Small intestine (tissue), 7 donors: ENCODE results near the gene IGF1R. TPM values are rescaled to one million over a fixed set of nuclear protein-coding genes. Genes with fewer than 3 reads are reported as not detected.
A peak's percentile ranks its signal among the peaks of the same experiment; 100 is the strongest.

Experiments
- DNase-seq, 2 donors: peaks; one replicate each; pipeline versions ENCODE4 v3.0.0 to v3.0.0-alpha.2; 2013
- FAIRE-seq: peaks from 2 replicates; lab custom pipeline; 2012; peaks lifted over from hg19 to GRCh38; lab: Jason Lieb, UNC
- H3K27ac ChIP-seq, 3 donors: one replicate each; pipeline ENCODE4 v1.5.1; 2013; ENCODE audit warnings: low read length in 2 of 3, mild to moderate bottlenecking in 2 of 3, control low read depth in 1 of 3, inconsistent platforms in 1 of 3, low read depth in 1 of 3, moderate library complexity in 1 of 3
- H3K27me3 ChIP-seq, 3 donors: one replicate each; pipeline ENCODE4 v1.6.1; 2013; ENCODE audit warnings: low read length in 3 of 3, inconsistent platforms in 1 of 3; ENCODE audit not compliant: control insufficient read depth in 3 of 3, insufficient read depth in 3 of 3
- H3K36me3 ChIP-seq, 3 donors: one replicate each; pipeline ENCODE4 v1.6.1; 2013; ENCODE audit warnings: low read length in 3 of 3, inconsistent platforms in 1 of 3, low read depth in 1 of 3, mild to moderate bottlenecking in 1 of 3, moderate library complexity in 1 of 3; ENCODE audit not compliant: control insufficient read depth in 3 of 3, insufficient read depth in 2 of 3
- H3K4me1 ChIP-seq, 3 donors: one replicate each; pipeline ENCODE4 v1.6.1; 2013; ENCODE audit warnings: low read length in 2 of 3, inconsistent platforms in 1 of 3, low read depth in 1 of 3, mild to moderate bottlenecking in 1 of 3, moderate library complexity in 1 of 3; ENCODE audit not compliant: control insufficient read depth in 3 of 3, insufficient read depth in 2 of 3
- H3K4me3 ChIP-seq, 3 donors: one replicate each; pipeline ENCODE4 v1.5.1; 2013; ENCODE audit warnings: low read length in 3 of 3, control low read depth in 1 of 3, inconsistent platforms in 1 of 3, low read depth in 1 of 3, mild to moderate bottlenecking in 1 of 3, moderate library complexity in 1 of 3
- H3K9me3 ChIP-seq, 2 donors: one replicate each; pipeline ENCODE4 v1.6.1; 2013; ENCODE audit warnings: low read depth in 1 of 2, low read length in 1 of 2; ENCODE audit not compliant: control insufficient read depth in 2 of 2, insufficient read depth in 1 of 2
- WGBS, 3 donors: extraction: QIAGEN DNeasy Blood & Tissue Kit; methylation state at CpG; one replicate each; pipeline ENCODE4 v1.1.7; 2013; 5-methylcytosine and 5-hydroxymethylcytosine counted together
- polyA plus RNA-seq, 4 donors: library from polyadenylated mRNA; stranded (reverse) in 3 of 4; unstranded in 1 of 4; fragments of 200-250 nt in 3 of 4; fragments of 120-200 nt in 1 of 4; gene quantifications; one replicate each; pipeline versions ENCODE4 v1.2.1 to v1.2.3, GENCODE V29; 2013
- donor health status: healthy with polysubstance abuse.
- donor health status: control.
- donor health status: control.
- donor health status: Bipolar disorder and iron deficiency.
- donor health status: healthy.

IGF1R gene
- polyA plus RNA-seq, 4 donors: 0.54 to 27.9 (median 3.8) TPM

DNA sequence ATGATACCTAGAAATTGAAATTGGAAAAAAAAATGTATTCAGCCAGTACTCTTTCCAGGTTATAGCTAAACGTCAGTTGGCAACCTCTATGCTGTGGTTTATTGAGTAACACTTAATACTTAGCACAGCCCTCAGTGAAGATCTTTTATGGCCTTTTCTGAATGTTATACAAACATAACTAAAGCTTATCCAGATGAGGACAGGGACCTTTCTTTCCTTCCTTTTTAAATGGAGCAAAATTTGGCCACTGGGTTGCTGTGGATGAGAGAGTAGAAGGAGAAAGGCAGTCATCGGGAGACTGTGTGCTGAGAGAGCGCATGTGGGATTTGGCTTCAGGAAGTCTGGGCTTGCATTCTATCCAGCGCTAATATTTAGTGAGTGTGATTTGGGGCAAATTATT is 36.1 kb downstream of the IGF1R start:
- H3K27me3 ChIP-seq: no peaks in the 10 kb centered on the region
- peaks cover 0 to 5% (median 0%) of the 10 kb centered on the region in 3 donors for H3K4me1 ChIP-seq
- DNase-seq: no peak
- no peak overlapping the region for H3K4me3 ChIP-seq
- WGBS, 3 donors: 58 to 66% (median 61%) methylated on average over 4 of the region's 4 CpGs
- H3K36me3 ChIP-seq: peaks cover 0 to 3% (median 0%) of the 10 kb centered on the region in 3 donors
- H3K27ac ChIP-seq: no peak overlapping the region
- no peaks in the 10 kb centered on the region for H3K9me3 ChIP-seq
- no peak for FAIRE-seq

- Histone ChIP-seq H3K4me1 (peaks cover 0 to 5% (median 0%) of the 10 kb centered on the region in 3 donors), H3K9me3 (no peaks in the 10 kb centered on the region), H3K27ac (no peak overlapping the region), H3K36me3 (peaks cover 0 to 5% (median 0%) of the 10 kb centered on the region in 3 donors), H3K4me3 (no peak overlapping the region), H3K27me3 (no peaks in the 10 kb centered on the region)
- FAIRE-seq (no peak), DNase-seq (no peak)
- WGBS, 3 donors: 76 to 86% (median 81%) methylated on average over 5 of the region's 5 CpGs
These were observed 36.7 kb downstream of the IGF1R start for GRCh38 chr15:98684995-98685525.

- 72 to 88% (median 76%) methylated on average over 5 of the region's 5 CpGs for WGBS, 3 donors
- Histone ChIP-seq H3K9me3 (no peaks in the 10 kb centered on the region), H3K4me1 (peaks cover 0 to 5% (median 0%) of the 10 kb centered on the region in 3 donors), H3K27ac (no peak overlapping the region), H3K36me3 (peaks cover 0 to 5% (median 0%) of the 10 kb centered on the region in 3 donors), H3K27me3 (no peaks in the 10 kb centered on the region), H3K4me3 (no peak overlapping the region)
- DNase-seq: no peak
- no peak for FAIRE-seq
These were observed 38.6 kb downstream of the IGF1R start for GRCh38 chr15:98686983-98687382.

DNA sequence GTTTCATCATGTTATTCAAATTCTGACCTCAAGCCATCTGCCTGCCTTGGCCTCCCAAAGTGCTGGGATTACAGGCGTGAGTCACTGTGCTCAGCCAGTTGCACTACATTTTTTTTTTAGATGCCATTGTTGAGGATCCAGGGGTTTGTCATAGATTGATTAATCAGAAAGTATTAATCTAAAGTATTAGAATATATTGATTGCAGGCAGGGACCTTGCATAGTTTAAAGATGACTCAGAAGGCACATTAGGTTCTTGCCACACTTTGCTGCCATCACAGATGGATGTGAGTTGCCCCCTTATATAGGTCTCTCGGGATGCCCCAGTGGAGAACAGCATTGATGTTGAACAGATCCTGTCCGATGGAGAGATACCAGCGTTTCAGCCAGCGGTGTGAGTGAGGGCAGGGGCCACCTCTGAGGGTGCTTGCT is 41.1 kb downstream of the IGF1R start:
- no peak for FAIRE-seq
- no peak overlapping the region for H3K4me3 ChIP-seq
- H3K36me3 ChIP-seq: peaks cover 0 to 9% (median 0%) of the 10 kb centered on the region in 3 donors
- WGBS, 3 donors: 75 to 81% (median 80%) methylated on average over 5 of the region's 5 CpGs
- H3K9me3 ChIP-seq: no peaks in the 10 kb centered on the region
- H3K4me1 ChIP-seq: no peaks in the 10 kb centered on the region
- H3K27me3 ChIP-seq: no peaks in the 10 kb centered on the region
- DNase-seq: no peak
- no peak overlapping the region for H3K27ac ChIP-seq

GRCh38 chr15:98690272-98690950 is 42.1 kb downstream of the IGF1R start:
- H3K27me3 ChIP-seq: no peaks in the 10 kb centered on the region
- FAIRE-seq: no peak
- H3K9me3 ChIP-seq: no peaks in the 10 kb centered on the region
- H3K4me1 ChIP-seq: no peaks in the 10 kb centered on the region
- 81 to 88% (median 83%) methylated on average over 6 of the region's 6 CpGs for WGBS, 3 donors
- no peak for DNase-seq
- H3K27ac ChIP-seq: no peak overlapping the region
- peaks cover 0 to 9% (median 0%) of the 10 kb centered on the region in 3 donors for H3K36me3 ChIP-seq
- no peak overlapping the region for H3K4me3 ChIP-seq

DNA sequence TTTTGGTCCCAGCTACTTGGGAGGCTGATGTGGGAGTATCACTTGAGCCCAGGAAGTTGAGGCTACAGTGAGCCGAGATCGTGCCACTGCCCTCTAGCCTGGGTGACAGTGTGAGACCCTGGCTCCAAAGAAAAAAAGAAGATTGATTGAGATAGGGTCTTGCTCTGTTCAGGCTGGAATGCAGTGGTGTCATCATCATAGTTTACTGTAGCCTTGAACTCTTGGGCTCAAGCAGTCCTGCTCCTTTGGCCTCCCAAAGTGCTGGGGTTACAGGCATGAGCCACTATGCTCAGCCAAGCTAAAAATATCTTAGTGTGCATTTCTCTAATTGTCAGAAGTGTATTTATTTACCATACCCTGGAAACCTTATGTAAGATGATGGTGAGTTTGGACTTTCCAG is 43.9 kb downstream of the IGF1R start:
- FAIRE-seq: no peak
- Histone ChIP-seq H3K36me3 (peaks cover 0 to 6% (median 0%) of the 10 kb centered on the region in 3 donors), H3K27me3 (no peaks in the 10 kb centered on the region), H3K27ac (no peak overlapping the region), H3K4me1 (no peaks in the 10 kb centered on the region), H3K9me3 (no peaks in the 10 kb centered on the region), H3K4me3 (no peak overlapping the region)
- DNase-seq: no peak
- WGBS, 3 donors: 60 to 100% (median 92%) methylated on average over 2 of the region's 2 CpGs

- Histone ChIP-seq H3K4me1 (peaks cover 0 to 5% (median 5%) of the 10 kb centered on the region in 3 donors), H3K4me3 (no peak overlapping the region), H3K36me3 (peaks cover 0 to 6% (median 0%) of the 10 kb centered on the region in 3 donors), H3K9me3 (no peaks in the 10 kb centered on the region), H3K27ac (no peak overlapping the region), H3K27me3 (no peaks in the 10 kb centered on the region)
- DNase-seq (no peak), FAIRE-seq (no peak)
- WGBS, 3 donors: 81 to 90% (median 88%) methylated on average over 6 of the region's 6 CpGs
These were observed 45.8 kb downstream of the IGF1R start for GRCh38 chr15:98694161-98694560.

- H3K4me3 ChIP-seq: no peak overlapping the region
- DNase-seq (peak in 1 of 2 donors; percentile 14), FAIRE-seq (no peak)
- no peak overlapping the region for H3K27ac ChIP-seq
- no peaks in the 10 kb centered on the region for H3K27me3 ChIP-seq
- WGBS, 3 donors: 38 to 62% (median 44%) methylated on average over 2 of the region's 2 CpGs
- H3K36me3 ChIP-seq: no peaks in the 10 kb centered on the region
- H3K9me3 ChIP-seq: no peaks in the 10 kb centered on the region
- peaks cover 2 to 8% (median 6%) of the 10 kb centered on the region in 3 donors for H3K4me1 ChIP-seq
These were observed 50.5 kb downstream of the IGF1R start for GRCh38 chr15:98698792-98699191.
